Measurements from ENCODE around the gene DNAH12.
"Not testable (repeated sequence)": the region's sequence is repeated elsewhere in the genome, so short reads cannot be mapped to it uniquely, and the experiment has no call there.

DNAH12 gene

GRCh38 chr3:57397175-57398026 is 146.7 kb downstream of the DNAH12 start:
- peak; percentile 11 to 14 for DNase-seq

GRCh38 chr3:57393977-57394376 is 150.2 kb downstream of the DNAH12 start:
- DNase-seq = no peak

GRCh38 chr3:57391767-57392166 is 152.4 kb downstream of the DNAH12 start:
- DNase-seq = no peak

GRCh38 chr3:57389271-57389670 is 154.9 kb downstream of the DNAH12 start:
- no peak for DNase-seq

- no peak for DNase-seq
These were observed 157.8 kb downstream of the DNAH12 start for GRCh38 chr3:57386307-57386706.

- no peak for DNase-seq
These were observed 158.6 kb downstream of the DNAH12 start for GRCh38 chr3:57385498-57385897.

GRCh38 chr3:57383838-57384237 is 160.3 kb downstream of the DNAH12 start:
- no peak for DNase-seq

GRCh38 chr3:57383406-57383805 is 160.7 kb downstream of the DNAH12 start:
- DNase-seq = no peak

GRCh38 chr3:57382933-57383332 is 161.2 kb downstream of the DNAH12 start:
- no peak for DNase-seq

GRCh38 chr3:57370341-57370740 is 173.8 kb downstream of the DNAH12 start:
- no peak for DNase-seq

- not testable (repeated sequence) for DNase-seq
These were observed 179.1 kb downstream of the DNAH12 start for GRCh38 chr3:57365089-57365488.

- DNase-seq = not testable (repeated sequence)
These were observed 187.9 kb downstream of the DNAH12 start for GRCh38 chr3:57356275-57356674.

GRCh38 chr3:57354768-57355167 is 189.4 kb downstream of the DNAH12 start:
- DNase-seq = no peak

- DNase-seq = no peak
These were observed 193.9 kb downstream of the DNAH12 start for GRCh38 chr3:57350271-57350670.

GRCh38 chr3:57339071-57339642 is 205.0 kb downstream of the DNAH12 start:
- DNase-seq = not testable (repeated sequence)

- DNase-seq = not testable (repeated sequence)
These were observed 205.7 kb downstream of the DNAH12 start for GRCh38 chr3:57338272-57339070.

GRCh38 chr3:57335283-57335938 is 208.7 kb downstream of the DNAH12 start:
- DNase-seq = no peak

GRCh38 chr3:57331078-57331610 is 213.0 kb downstream of the DNAH12 start:
- DNase-seq = no peak

- DNase-seq = not testable (repeated sequence)
These were observed 217.6 kb downstream of the DNAH12 start for GRCh38 chr3:57326498-57326897.

GRCh38 chr3:57314204-57314603 is 229.9 kb downstream of the DNAH12 start:
- DNase-seq = no peak

GRCh38 chr3:57309769-57310360 is 234.3 kb downstream of the DNAH12 start:
- DNase-seq = no peak

GRCh38 chr3:57303520-57303919 is 240.6 kb downstream of the DNAH12 start:
- DNase-seq = not testable (repeated sequence)
